T-helper 2 cell treated with Interferon-gamma antibody and Interleukin-4, amounts not matched to agents 100 ng/mL and 5 ng/mL, for 36 hours (primary cell): ENCODE data around the gene YY1. TPM values are rescaled to one million over a fixed set of nuclear protein-coding genes. Genes with fewer than 3 reads are reported as not detected.
"Not testable (repeated sequence)": the region's sequence is repeated elsewhere in the genome, so short reads cannot be mapped to it uniquely, and the experiment has no call there.

Experiments
- intact Hi-C: fragments of 100-400 bp; cut with micrococcal nuclease; formaldehyde crosslinking; loops from one replicate; pipeline ENCODE4 v1.15.1; 2023
- total RNA-seq: library from RNA; stranded (reverse); gene quantifications from 2 replicates; pipeline ENCODE4 v1.2.3, GENCODE V29; 2022

YY1 gene
- total RNA-seq = 97.6 and 101 TPM in 2 replicates

DNA sequence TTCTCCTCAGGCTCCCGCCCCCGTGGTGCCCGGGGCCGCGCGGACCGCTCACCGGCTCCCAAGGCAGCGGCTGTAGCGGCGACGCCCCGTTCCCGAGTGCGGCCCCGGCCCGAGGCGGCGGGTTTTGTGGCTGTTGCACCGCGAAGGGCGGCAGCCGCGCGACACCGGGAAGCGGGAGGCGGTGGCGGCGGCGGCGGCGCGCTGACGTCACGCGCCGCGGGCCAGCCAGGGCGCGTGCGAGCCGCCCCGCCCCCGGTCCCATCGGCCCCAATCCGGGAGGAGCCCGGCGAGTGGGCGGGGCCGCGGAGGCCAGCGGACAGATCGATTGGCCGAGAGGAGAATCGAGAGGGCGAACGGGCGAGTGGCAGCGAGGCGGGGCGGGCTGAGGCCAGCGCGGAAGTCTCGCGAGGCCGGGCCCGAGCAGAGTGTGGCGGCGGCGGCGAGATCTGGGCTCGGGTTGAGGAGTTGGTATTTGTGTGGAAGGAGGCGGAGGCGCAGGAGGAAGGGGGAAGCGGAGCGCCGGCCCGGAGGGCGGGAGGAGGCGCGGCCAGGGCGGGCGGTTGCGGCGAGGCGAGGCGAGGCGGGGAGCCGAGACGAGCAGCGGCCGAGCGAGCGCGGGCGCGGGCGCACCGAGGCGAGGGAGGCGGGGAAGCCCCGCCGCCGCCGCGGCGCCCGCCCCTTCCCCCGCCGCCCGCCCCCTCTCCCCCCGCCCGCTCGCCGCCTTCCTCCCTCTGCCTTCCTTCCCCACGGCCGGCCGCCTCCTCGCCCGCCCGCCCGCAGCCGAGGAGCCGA lies at the start of gene YY1:
Gene YY1 (plus strand): TSS at position 726 of the 792 bp plus-strand sequence. CDS start 101 bp downstream, outside the sequence.
- intact Hi-C loops = loop anchor here (1.0 to 10.0 kb wide), 8 partner anchors 16 to 754 kb away; partner anchors contain the start of genes CCDC85C, CCNK, SETD3 and SLC25A29

DNA sequence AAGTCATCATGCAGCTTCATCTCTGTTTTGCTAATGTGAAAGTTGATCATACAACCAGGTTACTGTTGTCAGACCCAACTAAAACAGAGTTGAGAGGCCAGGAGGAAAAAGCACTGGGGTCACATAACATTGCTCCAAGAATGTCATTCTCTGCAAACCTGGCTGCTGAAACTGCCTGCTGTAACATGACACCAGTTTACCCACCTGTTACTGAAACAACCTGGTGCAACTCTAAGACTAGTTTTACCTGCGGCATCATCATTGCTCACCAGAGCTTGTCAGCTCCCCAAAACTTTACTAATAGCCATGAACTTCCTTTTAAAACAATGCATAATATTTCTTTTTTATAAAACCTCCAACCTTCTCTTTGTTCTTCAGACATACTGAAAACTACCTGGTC lies 48.8 kb upstream of the YY1 start:
- intact Hi-C loops = no loop called here

DNA sequence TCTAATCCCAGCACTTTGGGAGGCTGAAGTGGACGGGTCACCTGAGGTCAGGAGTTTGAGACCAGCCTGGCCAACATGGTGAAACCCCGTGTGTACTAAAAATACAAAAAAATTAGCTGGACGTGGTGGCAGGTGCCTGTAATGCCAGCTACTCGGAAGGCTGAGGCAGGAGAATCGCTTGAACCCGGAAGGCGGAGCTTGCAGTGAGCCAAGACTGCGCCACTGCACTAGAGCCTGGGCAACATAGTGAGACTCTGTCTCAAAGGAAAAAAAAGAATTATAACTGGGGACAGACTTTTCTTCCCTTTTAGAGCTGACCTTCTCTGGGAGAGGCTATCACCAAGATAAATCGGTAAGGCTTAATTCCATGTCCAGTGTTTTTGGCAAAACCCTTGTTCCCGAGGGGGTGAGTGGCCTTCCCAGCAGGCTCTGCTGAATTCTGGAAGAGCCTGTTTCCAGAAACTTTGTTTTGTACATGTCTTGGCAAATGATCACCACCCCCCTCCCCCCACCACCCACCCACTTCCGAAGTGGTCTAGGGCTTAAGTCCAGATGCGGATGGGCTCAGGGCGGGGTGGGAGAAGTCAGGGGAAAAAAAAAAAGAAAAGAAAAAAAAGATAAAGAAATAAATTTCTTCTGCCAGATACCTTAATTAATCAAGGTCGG lies 47.2 kb upstream of the YY1 start:
- intact Hi-C loops = loop anchor here (2.0 kb wide), 3 partner anchors 123 to 185 kb away; partner anchors contain the start of gene WDR25

DNA sequence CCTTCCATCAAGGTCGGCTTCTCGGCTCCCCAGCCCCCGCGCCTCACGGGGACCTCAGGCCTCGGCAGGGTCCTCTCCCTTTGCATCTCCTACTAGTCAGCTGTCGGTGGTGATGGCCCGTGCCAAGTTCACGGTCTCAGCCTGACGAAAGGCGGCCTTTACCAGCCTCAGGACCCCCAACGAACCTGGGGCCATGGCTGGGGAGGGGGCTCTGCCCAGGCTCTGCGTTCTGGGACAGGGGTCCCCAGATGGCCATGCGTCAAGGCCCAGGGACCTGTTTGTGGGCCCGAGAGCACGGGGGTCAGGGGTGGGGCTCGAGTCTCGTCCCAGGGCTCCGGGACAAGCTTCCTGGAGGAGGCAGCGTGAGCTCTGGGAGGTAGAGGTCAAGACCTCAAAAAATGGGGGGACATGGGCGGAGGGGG lies 46.7 kb upstream of the YY1 start:
- intact Hi-C loops = loop anchor here (2.0 kb wide), 3 partner anchors 123 to 185 kb away; partner anchors contain the start of gene WDR25

DNA sequence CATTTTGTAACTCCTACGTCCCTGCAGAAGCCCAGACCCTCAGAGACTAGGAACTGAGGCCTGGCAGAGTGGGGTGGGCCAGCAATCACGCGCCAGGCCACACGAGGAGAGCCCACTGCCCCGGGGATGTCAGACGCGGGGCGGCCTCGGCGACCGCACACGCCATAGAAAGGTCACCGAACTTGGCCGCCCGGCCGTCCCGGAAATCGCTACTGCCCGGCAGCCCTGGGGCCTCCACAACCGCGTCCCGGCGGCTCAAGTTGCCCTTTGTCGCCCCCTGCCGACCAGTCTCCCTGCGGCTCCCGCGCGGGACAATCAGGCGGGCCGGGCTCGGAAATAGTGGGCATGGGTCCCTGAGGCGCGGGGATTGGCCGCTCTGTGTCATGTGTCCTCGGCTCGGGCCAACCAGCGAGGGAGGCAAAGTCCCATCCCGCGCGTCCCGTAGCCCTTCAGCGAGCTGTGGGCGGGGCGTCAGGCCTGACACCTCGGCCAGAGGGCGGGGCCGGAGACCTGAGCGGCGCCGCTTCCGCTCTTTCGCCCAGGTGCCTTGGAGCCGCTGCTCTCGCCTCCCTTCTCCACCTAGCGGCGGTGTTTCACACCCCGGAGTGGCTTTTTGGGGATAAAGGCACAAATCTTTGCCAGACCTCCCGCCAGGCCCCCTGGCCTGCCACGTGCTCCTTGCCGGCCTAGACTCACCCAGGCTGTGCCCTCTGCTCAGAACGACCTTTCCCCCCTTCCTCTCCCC lies 46.1 kb upstream of the YY1 start:
- intact Hi-C loops = loop anchor here (1.0 to 2.0 kb wide), 6 partner anchors 21 to 211 kb away; partner anchors contain the start of gene WDR25

DNA sequence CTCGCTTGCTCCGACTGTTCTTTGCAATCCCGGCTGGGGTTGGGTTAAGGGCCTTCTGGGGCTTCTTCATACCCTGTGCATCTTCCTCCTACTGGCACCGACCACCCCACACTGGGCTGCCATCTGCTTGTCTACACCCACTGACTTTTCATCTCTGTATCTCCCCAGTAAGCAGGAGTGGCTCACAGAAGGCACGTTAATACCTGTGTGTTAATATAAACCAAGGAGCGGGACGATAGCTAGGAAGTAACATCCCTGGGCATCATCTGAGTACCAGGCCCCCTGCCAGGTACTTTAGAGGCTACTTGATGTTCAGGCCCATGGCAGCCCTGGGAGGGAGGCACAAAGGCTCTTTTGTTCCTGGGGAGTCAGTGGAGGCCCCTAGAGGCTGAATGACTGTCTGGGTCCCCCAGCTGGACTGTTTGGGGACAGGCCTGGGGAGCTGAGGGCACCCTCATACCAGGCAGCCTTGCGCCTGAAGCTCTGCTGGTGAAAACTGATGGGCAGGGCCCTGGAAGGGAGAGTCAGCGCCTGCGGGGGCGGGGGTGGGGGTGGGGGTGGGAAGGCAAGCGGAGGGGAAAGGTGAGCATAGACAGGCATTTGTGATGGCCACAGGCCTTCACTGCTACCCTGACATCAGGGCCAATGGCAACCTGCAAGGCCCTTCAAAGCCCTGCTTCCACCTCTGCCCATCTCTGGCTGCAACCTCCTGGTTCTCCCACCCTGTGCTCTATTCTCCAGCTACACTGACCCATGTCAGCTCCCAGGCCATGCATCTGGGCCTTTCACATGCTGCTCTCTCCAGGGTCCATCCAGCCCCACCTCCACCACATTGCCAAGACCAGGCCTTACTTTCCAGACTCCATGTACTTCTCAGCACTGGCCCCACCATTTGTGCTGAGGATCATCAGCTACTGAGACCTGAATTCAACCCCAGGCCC lies 45.3 kb upstream of the YY1 start:
- intact Hi-C loops = loop anchor here (1.0 to 2.0 kb wide), 6 partner anchors 21 to 211 kb away; partner anchors contain the start of gene WDR25

DNA sequence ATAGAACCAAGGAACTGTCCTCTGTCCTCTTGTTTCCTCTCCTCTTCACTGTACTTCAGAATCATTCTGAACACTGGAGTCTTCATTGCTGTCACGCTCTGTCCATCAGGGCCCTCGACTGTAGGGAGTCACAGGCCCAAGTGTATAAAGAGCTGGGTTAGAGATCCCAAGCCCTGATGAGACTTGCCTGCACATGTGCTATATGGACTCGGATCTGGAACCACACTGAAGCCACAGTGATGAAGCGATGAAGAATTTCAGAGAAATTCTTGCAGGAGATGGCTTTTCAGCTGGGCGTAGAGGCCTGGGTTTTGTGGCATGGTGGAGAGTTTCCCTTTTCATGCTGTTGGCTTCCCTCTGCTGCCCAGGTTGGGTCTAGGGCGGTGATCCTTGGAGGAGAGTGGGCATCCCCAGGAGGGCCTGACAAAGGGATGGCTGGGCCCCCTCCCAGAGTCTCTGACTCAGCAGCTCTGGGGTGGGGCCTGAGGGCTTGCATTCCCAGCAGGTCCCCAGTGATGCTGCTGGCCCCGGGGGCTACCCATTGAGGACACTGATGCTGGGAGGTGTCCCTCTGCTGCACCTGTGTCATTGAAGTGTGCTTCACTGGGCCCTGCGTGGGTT lies 39.6 kb upstream of the YY1 start:
- intact Hi-C loops = no loop called here

DNA sequence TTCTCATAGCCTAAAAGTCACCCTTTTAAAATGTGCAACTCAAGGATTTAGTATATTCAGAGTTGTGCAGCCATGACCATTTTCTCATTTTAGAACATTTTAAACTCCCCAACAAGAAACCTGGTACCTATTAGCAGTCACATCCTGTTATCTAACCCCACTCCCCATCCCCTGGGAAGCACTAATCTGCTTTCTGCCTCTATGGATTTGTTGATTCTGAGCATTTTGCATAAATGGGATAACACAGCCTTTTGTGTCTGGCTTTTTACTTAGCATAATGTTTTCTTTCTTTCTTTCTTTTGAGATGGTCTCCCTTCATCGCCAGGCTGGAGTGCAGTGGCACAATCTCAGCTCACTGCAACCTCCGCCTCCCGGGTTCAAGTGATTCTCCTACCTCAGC lies 38.6 kb upstream of the YY1 start:
- intact Hi-C loops = no loop called here

DNA sequence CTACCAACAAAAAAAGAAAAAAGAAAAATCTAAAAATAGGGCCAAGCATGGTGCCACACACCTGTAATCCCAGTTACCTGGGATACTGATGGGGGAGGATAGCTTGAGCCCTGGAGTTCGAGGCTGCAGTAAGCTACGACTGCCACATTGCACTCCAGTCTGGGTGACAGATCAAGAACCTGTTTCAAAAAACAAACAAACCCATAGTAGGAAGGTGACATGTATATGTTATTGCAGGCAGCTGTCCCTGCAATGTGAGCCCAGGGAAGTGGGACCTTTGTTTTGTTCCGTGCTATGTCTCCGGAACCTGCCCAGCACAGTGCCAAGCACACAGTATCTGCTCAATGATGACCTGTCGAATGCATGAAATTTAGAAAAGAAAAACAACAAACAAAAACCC lies 37.2 kb upstream of the YY1 start:
- intact Hi-C loops = no loop called here

DNA sequence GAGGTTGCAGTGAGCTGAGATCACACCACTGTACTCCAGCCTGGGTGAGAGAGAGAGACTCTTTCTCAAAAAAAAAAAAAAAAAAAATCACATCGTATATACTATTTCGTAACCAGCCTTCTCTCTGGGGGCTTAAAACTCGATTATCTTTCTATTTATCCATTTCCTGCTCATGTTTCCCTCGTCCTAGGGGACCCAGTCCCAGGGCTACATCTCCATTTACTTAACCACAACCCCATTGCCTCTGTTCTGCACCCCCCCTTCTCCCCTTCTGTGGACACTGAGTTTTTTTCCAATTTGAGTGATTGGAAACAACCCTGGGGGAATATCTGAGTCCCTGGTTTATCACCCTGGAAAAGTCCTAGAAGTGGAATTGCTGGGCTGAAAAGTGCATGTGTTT lies 36.2 kb upstream of the YY1 start:
- intact Hi-C loops = no loop called here

DNA sequence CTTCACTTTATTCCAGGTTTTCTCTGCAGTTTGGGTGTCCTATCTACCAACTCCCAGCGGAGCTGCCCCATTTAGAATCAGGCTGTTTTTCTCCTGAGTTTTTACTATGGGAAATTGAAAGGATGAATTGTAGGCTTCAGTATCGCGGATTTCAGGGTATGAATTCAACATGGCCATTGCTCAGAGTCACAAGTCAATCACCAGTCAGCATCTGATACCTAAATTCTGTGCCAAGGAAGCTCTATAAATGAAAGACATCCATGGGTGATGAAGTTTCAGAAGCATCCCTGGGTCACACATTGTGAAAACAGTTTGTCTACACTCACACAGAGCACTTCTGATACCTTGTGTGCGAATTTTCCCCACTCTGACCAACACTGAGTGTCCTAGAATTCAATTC lies 35.8 kb upstream of the YY1 start:
- intact Hi-C loops = no loop called here

DNA sequence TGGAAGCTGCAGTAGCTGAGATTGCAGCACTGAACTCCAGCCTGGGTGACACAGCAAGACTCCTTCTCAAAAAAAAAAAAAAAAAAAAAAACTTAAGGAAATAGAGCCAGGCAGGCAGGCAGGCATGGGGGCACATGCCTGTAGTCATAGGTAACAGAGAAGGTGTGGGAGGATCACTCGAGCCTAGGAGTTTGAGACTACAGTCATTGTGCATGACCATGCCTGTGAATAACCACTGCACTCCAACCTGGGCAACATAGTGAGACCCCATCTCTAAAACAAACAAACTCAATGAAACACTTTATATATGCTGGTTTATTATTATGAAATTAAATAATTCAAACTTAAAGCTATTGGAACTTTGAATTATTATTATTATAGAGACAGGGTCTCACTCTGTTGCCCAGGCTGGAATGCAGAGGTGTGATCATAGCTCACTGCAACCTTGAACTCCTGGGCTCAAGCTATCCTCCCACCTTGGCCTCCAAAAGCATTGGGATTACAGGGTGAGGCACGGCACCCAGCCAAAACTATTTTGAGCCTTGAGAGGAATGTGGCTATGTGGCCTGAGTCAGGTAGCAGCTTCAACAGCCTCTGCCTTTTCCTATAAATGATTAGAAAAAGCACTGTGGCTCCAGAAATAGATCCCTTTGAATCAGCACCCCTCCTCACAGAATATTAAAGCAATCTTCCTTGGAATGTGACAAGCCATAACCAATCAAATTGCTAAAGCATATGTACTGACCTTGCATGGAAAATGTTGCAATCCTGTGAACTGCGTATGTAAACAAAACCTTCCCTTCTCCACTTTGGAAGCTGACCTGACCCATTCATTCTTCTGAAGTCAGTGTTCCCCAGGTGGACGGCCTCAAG lies 34.7 kb upstream of the YY1 start:
- intact Hi-C loops = no loop called here

DNA sequence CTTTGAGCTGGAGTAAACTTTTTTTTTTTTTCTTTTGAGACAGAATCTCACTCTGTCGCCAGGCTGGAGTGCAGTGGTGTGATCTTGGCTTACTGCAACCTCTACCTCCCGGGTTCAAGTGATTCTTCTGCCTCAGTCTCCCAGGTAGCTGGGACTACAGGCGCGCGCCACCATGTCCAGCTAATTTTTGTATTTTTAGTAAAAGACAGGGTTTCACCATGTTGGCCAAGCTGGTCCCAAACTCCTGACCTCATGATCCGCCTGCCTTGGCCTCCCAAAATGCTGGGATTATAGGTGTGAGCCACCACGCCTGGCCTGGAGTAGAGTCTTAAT lies 34.1 kb upstream of the YY1 start:
- intact Hi-C loops = not testable (repeated sequence)

DNA sequence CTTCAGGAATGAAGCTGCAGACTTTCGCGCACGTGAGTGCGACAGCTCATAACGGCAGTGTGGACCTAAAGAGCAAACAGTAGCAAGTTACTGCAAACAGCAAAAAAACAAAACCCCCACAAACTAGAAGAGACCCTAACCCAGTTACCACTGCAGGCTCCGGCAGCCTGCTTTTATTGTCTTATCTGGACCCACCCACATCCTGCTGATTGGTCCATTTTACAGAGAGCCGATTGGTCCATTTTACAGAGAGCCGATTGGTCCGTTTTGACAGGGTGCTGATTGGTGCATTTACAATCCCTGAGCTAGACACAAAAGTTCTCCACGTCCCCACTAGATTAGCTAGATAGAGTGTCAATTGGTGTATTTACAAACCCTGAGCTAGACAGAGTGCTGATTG lies 31.4 kb upstream of the YY1 start:
- intact Hi-C loops = not testable (repeated sequence)

DNA sequence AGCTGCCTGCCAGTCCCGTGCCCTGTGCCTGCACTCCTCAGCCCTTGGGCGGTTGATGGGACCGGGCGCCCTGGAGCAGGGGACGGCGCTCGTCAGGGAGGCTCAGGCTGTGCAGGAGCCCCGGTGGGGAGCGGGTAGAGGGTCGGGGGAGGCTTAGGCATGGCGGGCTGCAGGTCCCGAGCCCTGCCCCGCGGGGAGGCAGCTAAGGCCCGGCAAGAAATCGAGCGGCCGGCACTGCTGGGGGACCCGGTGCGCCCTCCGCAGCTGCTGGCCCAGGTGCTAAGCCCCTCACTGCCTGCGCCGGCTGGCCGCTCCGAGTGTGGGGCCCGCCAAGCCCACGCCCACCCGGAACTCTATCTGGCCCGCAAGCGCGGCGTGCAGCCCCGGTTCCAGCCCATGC lies 30.8 kb upstream of the YY1 start:
- intact Hi-C loops = not testable (repeated sequence)

DNA sequence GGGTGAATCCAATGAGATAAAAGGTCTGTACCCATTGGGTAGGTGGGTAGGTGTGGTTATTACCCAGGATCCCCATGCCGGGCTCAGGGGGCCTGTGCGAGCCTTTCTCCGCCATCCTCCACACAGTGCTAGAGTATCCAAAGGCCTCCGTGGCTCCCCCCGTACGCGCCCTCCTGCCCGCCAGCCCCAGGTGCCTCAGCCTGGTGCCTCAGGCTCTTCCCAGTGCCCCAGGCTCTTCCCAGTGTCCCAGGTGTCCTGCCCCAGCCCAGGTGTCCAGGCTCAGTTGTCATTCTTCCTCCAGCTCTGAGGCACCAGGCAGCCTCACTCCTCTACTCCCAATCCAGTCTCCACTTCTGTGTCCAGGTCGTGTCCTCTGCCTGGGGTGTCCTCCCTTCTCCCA lies 27.6 kb upstream of the YY1 start:
- intact Hi-C loops = no loop called here

DNA sequence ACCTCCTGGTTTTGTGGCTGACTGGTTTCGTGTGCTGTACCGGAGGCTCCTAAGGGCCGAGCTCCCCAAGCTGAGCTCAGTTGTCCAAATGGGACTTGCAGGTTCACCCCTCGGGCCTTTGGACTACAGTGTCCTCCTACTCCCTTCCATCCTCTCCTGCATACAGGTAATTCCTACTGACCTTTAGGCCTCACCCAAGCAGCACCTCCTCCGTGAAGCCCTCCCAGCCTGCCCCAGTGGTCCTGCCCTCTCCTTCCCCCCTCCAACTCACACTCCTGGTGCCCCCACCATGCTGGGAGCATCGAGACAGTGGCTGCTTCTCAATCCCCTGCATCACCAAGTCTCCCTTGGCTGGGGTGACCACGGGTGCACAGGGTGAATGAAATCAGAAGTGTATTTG lies 27.1 kb upstream of the YY1 start:
- intact Hi-C loops = no loop called here

DNA sequence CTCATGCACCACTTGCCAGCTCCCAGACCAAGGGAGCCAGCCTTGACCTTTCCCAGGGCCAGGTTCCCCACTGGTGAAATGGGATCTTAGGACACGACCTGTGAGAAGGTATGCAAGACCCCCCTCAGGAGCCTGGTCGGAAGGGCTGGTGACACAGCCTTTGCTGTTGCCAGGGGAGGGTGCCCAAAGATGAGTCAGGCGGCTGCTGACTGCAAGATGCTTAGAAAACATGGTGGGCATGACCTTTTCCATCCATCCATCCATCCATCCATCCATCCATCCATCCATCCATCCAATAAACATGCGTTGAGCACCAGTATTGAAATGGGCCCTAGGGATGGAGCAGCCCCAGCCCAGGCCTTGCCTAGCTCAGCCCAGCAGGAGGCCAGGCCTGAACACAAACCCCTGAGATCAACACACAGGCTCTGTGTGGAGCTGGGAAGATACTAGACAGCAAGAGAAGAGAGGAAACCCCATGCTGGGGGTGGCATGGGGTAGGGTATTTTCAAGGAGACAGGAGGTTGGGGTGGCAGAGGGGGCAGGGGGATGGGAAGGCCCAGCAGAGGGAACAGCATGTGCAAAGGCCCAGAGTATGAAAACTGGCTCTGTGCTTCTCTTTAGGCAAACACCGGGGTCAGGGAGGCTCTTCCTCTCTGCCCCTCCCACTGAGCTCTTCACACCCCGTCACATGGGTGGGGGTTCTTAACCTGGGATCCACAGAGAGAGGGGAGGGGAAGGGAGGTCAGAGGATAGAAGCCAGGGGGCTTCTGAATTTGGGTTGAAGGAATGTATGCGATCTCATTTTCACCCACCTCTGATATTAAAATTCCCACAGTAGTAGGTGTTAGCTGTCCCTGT lies 26.2 kb upstream of the YY1 start:
- intact Hi-C loops = no loop called here
